CD4-positive, alpha-beta T cell (primary cell): ENCODE data around the gene TDRD10. TPM values are rescaled to one million over a fixed set of nuclear protein-coding genes. Genes with fewer than 3 reads are reported as not detected.

Experiments used
- ATAC-seq: fragments of 200-7000 bp; cut with Tn5 transposase; one replicate; pipeline ENCODE4 v1.10.0; 2022; ENCODE audit warnings: mild to moderate bottlenecking; ENCODE audit not compliant: poor library complexity
- CTCF ChIA-PET: fragments of 350-600 bp; sonication (Branson Sonifier 250); formaldehyde crosslinking; loops from one replicate; lab custom pipeline; 2021; ENCODE audit warnings: antibody characterized with exemption, inconsistent platforms; lab: Charles Lee
- POLR2A ChIA-PET: fragments of 350-600 bp; sonication (Branson Sonifier 250); formaldehyde crosslinking; loops from one replicate; lab custom pipeline; 2021; ENCODE audit warnings: antibody characterized with exemption, inconsistent platforms; lab: Charles Lee
- DNase-seq, 14 experiments: peaks; one replicate each; pipeline ENCODE4 v3.0.0-alpha.2; 2013 to 2020; ENCODE audit warnings: mixed read lengths in 2 of 14
- H3K27ac ChIP-seq, 2 donors: one replicate each; pipeline versions ENCODE4 v1.5.1 to v1.7.0; 2013; ENCODE audit warnings: low read length in 2 of 2, low read depth in 1 of 2, mild to moderate bottlenecking in 1 of 2
- H3K27me3 ChIP-seq, 2 experiments: 1 replicate in 1 of 2; 2 replicates in 1 of 2; pipeline versions ENCODE4 v1.6.1 to v1.7.0; 2013; ENCODE audit warnings: low read length in 2 of 2, control low read depth in 1 of 2, mild to moderate bottlenecking in 1 of 2, moderate library complexity in 1 of 2; ENCODE audit not compliant: insufficient read depth in 2 of 2, control insufficient read depth in 1 of 2
- H3K36me3 ChIP-seq: one replicate; pipeline ENCODE4 v1.6.1; 2013; ENCODE audit warnings: low read length, control low read depth; ENCODE audit not compliant: insufficient read depth
- H3K4me1 ChIP-seq: one replicate; pipeline ENCODE4 v1.6.1; 2013; ENCODE audit warnings: low read length, control low read depth; ENCODE audit not compliant: insufficient read depth
- H3K4me3 ChIP-seq: one replicate; pipeline ENCODE4 v1.5.1; 2013; ENCODE audit warnings: mild to moderate bottlenecking, low read length, moderate library complexity
- H3K9me3 ChIP-seq, 2 experiments: 1 replicate in 1 of 2; 2 replicates in 1 of 2; pipeline versions ENCODE4 v1.6.1 to v1.7.0; 2013; ENCODE audit warnings: low read length in 2 of 2, mild to moderate bottlenecking in 2 of 2, control low read depth in 1 of 2, moderate library complexity in 1 of 2; ENCODE audit not compliant: control insufficient read depth in 1 of 2, insufficient read depth in 1 of 2
- H3K27ac Mint-ChIP-seq: one replicate; pipeline ENCODE4 v1.8.0; 2020; ENCODE audit warnings: mixed read lengths
- H3K27me3 Mint-ChIP-seq: one replicate; pipeline ENCODE4 v1.8.0; 2021; ENCODE audit warnings: mixed read lengths
- H3K36me3 Mint-ChIP-seq: one replicate; pipeline ENCODE4 v1.8.0; 2021; ENCODE audit warnings: low read depth, mixed read lengths
- H3K4me1 Mint-ChIP-seq: one replicate; pipeline ENCODE4 v1.8.0; 2021; ENCODE audit warnings: low read depth, mixed read lengths
- H3K4me3 Mint-ChIP-seq: one replicate; pipeline ENCODE4 v1.8.0; 2020; ENCODE audit warnings: mild to moderate bottlenecking, mixed read lengths
- H3K9me3 Mint-ChIP-seq: one replicate; pipeline ENCODE4 v1.8.0; 2020; ENCODE audit warnings: mixed read lengths
- CTCF ChIP-seq: fragments of 200-600 bp; IDR thresholded peaks from one replicate; pipeline ENCODE4 v1.8.0; 2022; ENCODE audit warnings: antibody characterized with exemption, mild to moderate bottlenecking
- intact Hi-C, 2 experiments: fragments of 100-400 bp; cut with DNase I in 1 of 2; cut with micrococcal nuclease in 1 of 2; formaldehyde crosslinking; loops; one replicate each; pipeline versions ENCODE4 v1.15.1 to v1.9.0; 2023 to 2025; cut with DNase I, micrococcal nuclease
- total RNA-seq, 174 experiments: library from RNA in 2 of 174; stranded (reverse) in 2 of 174; gene quantifications; one replicate each; pipeline ENCODE4 v1.2.3 and lab custom pipeline; 2021 to 2026

The TDRD10 gene
- total RNA-seq, 2 experiments from 2014 or later: not detected

DNA sequence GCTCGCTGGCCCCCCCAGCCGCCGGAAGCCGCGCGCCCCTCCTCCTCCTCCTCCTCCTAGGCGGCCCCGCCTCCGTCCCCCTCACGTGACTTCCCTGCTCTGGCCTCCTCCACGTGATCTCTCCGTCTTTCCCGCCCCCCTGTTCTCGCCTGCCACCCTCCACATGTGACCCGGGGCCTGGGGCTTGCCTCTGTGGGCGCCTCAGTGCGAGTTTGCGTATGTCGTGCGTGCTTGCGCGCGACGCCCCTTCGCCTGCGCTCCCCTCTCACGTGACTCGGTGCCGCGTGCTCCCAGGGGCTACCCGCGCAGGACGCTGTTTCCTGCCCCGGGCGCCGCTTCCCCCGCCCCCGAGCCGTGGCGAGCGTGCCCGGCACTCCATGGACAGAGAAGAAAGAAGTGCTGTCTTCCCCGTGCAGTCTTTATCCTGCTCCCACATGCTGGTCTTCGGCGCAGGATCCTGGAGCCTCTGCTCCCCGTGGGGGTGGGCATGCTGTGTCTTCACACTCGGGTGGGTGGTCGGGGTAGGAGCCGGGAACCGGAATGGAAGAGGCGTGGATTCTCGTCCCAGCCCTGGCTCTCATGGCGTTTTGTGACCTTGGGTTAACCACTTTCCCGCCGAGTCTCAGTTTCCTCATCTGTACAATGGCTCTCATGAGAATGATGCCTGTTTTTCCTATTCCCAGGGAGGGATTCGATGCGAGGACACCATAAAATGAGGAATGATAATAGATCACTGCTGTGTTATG lies 56.9 kb downstream of the TDRD10 start:
- CTCF ChIA-PET: interaction anchor here (1.0 to 2.4 kb wide), 13 partner anchors 22 to 531 kb away, joined by 3 to 15 read pairs (median 4); partner anchors contain the start of genes ADAM15 and PMVK
- H3K36me3 Mint-ChIP-seq: peaks cover 39% of the 10 kb centered on the region
- DNase-seq: peak; percentile 99 to 100 (median 99)
- peak overlapping the region; percentile 80 for H3K27ac Mint-ChIP-seq
- peak overlapping the region; percentile 83 for H3K4me3 ChIP-seq
- no peaks in the 10 kb centered on the region for H3K27me3 ChIP-seq
- H3K9me3 Mint-ChIP-seq: no peaks in the 10 kb centered on the region
- peaks cover 46% of the 10 kb centered on the region for H3K4me1 ChIP-seq
- H3K36me3 ChIP-seq: peaks cover 25% of the 10 kb centered on the region
- no peaks in the 10 kb centered on the region for H3K27me3 Mint-ChIP-seq
- no peaks in the 10 kb centered on the region for H3K9me3 ChIP-seq
- peak; percentile 87 for ATAC-seq
- peaks cover 42% of the 10 kb centered on the region for H3K4me1 Mint-ChIP-seq
- intact Hi-C loops: loop anchor here (1.0 to 10.0 kb wide), 18 partner anchors 50 to 526 kb away; partner anchors contain the start of genes ADAR (in 2 of the 2), EFNA4 (in 2 of the 2), ATP8B2 (in 1 of the 2) and HAX1 (in 1 of the 2)
- peak overlapping the region; percentile 49 to 84 for H3K27ac ChIP-seq
- H3K4me3 Mint-ChIP-seq: peak overlapping the region; percentile 91
- POLR2A ChIA-PET: interaction anchor here (0.6 to 1.7 kb wide), 12 partner anchors 9 to 459 kb away, joined by 3 to 8 read pairs (median 4); partner anchors contain the start of genes ADAR, CHRNB2 and PMVK
- TF ChIP-seq CTCF: no peak

DNA sequence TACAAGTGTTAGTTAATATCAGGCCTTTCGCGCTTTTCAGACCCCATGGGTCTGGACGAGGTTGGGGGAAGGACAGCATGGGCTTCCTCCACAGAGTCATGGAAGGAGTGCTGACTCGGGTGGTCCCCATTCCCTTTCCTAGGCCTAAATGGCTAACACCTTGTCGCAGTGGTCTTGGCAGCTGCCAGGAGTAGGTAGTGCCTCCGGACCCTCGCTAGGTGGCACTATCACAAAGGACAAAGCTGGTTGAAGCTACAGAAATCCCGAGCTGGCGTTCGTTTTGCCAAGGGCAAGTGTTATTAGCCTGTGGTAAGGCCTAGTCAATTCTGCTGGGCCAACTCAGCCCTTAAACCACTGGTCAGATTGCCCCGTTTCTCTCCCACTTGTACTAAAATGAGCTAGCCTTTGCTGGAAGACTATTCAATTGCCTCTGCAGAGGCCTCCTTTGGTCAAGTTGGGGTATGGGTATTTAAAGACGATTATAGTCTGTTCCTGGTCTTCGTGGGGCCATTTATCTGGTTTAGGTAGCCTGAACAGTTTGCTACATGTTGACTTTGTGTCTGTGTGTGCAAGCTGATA lies 57.5 kb downstream of the TDRD10 start:
- peak; percentile 68 to 91 (median 74) for DNase-seq
- Histone ChIP-seq H3K36me3 (peaks cover 19% of the 10 kb centered on the region), H3K4me1 (peaks cover 46% of the 10 kb centered on the region), H3K27ac (peak overlapping the region; percentile 49 to 84), H3K4me3 (peak overlapping the region; percentile 83), H3K9me3 (no peaks in the 10 kb centered on the region), H3K27me3 (no peaks in the 10 kb centered on the region)
- Mint-ChIP-seq H3K27ac (peak overlapping the region; percentile 80), H3K27me3 (no peaks in the 10 kb centered on the region), H3K9me3 (no peaks in the 10 kb centered on the region), H3K36me3 (peaks cover 33% of the 10 kb centered on the region), H3K4me3 (peak overlapping the region; percentile 91), H3K4me1 (peaks cover 42% of the 10 kb centered on the region)
- ATAC-seq: peak; percentile 30
- TF ChIP-seq CTCF: peak; percentile 94
- ChIA-PET CTCF (interaction anchor here (0.6 to 2.4 kb wide), 17 partner anchors 18 to 530 kb away, joined by 3 to 15 read pairs (median 4); partner anchors contain the start of genes ADAM15 and PMVK), POLR2A (interaction anchor here (0.6 to 1.7 kb wide), 12 partner anchors 9 to 526 kb away, joined by 3 to 8 read pairs (median 4); partner anchors contain the start of genes ADAR, CHRNB2 and PMVK)
- intact Hi-C loops: loop anchor here (1.0 to 10.0 kb wide), 18 partner anchors 49 to 525 kb away; partner anchors contain the start of genes ADAR (in 2 of the 2), EFNA4 (in 2 of the 2), ATP8B2 (in 1 of the 2) and HAX1 (in 1 of the 2)

GRCh38 chr1:154565876-154566275 lies 63.9 kb downstream of the TDRD10 start:
- Histone ChIP-seq H3K9me3 (peaks cover 0 to 10% of the 10 kb centered on the region in 2 experiments), H3K27me3 (peaks cover 27 to 28% of the 10 kb centered on the region in 2 experiments), H3K27ac (no peak overlapping the region), H3K4me3 (no peak overlapping the region), H3K36me3 (no peaks in the 10 kb centered on the region), H3K4me1 (peaks cover 11% of the 10 kb centered on the region)
- Mint-ChIP-seq H3K27me3 (peaks cover 51% of the 10 kb centered on the region), H3K36me3 (no peaks in the 10 kb centered on the region), H3K9me3 (no peaks in the 10 kb centered on the region), H3K4me3 (no peak overlapping the region), H3K4me1 (no peaks in the 10 kb centered on the region), H3K27ac (no peak overlapping the region)
- CTCF ChIA-PET: no interaction called here
- no peak for DNase-seq
- POLR2A ChIA-PET: no interaction called here
- no peak for TF ChIP-seq CTCF
- intact Hi-C loops: no loop called here
- no peak for ATAC-seq
